HG03460 (cell line): ENCODE results near the gene ATP8B3.

ENCODE experiments used
- ATAC-seq: cut with Tn5 transposase; IDR thresholded peaks from one replicate; pipeline ENCODE4 v1.9.1; 2021; ENCODE audit not compliant: unreplicated experiment

The ATP8B3 gene

GRCh38 chr19:1748115-1748872 is 63.8 kb downstream of the ATP8B3 start:
- no peak for ATAC-seq

DNA sequence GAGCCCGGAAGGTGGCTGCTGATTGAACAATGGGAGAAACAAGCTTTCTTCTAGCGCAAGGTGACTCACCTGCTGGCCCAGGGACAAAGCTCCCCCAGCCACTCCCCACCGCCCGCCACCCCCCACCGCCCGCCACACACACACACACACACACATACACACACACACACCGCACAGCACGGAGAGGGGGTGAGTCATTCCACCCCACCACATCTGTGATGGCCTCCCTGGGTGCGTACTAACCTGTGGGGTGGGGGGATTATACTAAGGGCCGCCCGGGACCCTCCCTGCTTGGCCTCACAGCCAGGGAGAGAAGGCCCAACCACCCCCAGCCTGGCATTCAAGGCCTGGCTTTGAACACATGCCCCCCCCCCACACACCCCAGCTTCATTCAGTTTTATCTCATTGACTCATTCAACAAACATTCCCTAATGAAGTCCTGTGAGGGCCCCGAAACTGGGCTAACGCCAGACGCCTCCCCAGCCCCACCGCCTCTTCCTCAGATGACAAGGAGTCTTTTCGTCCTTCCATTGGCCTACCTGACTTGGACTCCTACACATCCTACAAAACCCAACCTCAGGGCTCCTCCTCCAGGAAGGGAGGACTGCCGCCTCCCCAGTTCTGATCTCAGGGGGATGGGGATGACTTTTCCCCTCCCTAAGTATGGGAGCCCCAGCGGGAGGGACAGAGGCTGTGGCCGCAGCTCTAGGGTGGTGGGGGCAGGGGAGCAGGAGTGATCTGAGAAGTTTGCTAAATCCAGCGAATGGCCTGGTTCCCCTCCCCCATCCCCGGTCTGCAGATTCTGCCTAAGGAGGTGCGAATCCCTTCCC is 64.6 kb downstream of the ATP8B3 start:
- ATAC-seq = no peak

GRCh38 chr19:1746401-1747284 is 65.4 kb downstream of the ATP8B3 start:
- ATAC-seq = no peak

DNA sequence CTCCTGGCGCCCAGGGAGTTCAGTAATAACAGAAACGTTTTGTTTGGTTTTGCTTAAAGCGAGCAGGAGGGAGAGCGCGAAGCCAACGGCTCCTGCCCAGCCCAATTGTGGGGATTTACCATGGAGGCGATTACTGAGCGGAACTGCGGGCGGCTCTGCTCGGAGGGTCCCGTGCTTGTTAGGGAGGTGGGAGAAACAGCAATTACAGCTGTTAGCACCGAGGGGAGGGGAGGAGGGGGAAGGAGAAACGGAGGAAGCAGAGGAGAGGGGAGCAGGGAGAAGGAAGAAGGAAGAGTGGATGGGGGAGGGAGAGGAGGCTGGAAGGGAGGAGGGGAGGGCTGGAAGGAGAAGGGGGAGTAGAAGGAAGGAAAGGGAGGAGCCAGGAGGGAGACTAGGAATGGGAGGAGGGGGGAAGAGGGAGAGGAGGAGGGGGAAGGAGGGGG is 66.5 kb downstream of the ATP8B3 start:
- no peak for ATAC-seq

GRCh38 chr19:1744822-1745563 is 67.1 kb downstream of the ATP8B3 start:
- ATAC-seq = no peak

- no peak for ATAC-seq
Measured at GRCh38 chr19:1744133-1744665, 67.9 kb downstream of the ATP8B3 start.

DNA sequence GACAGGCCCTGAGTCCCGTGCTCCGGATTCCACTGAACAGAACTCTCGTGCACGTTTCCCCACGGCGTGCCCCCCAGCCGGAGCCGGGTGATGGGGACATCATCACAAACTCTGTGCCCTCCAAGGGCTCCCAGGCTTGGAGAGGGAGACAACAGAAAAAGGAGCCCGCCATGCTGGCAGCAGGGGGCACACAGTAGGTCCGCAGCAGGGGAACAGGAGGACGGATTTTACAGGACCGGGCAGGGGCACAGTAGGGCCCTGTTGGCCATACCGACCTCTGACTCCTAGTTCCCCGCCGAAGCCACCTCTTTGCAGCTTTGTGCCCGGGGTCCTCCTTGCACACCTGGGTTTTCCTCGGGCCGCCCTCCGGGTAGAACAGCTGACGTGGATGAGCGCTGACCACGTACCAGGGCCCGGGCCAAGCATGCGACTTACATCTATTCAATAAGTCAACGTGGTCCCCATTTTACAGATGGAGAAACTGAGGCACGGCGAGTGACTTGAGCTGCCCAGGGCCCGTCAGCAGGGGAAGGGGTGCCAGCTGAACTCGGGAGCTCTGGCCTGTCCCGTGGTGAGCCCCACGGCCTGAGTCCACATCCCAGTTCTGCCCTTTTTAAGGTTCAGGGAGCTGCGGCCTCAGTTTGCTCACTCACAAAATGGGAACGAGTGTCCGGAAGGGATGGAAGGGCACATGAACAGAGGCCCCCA is 68.9 kb downstream of the ATP8B3 start:
- ATAC-seq = no peak

DNA sequence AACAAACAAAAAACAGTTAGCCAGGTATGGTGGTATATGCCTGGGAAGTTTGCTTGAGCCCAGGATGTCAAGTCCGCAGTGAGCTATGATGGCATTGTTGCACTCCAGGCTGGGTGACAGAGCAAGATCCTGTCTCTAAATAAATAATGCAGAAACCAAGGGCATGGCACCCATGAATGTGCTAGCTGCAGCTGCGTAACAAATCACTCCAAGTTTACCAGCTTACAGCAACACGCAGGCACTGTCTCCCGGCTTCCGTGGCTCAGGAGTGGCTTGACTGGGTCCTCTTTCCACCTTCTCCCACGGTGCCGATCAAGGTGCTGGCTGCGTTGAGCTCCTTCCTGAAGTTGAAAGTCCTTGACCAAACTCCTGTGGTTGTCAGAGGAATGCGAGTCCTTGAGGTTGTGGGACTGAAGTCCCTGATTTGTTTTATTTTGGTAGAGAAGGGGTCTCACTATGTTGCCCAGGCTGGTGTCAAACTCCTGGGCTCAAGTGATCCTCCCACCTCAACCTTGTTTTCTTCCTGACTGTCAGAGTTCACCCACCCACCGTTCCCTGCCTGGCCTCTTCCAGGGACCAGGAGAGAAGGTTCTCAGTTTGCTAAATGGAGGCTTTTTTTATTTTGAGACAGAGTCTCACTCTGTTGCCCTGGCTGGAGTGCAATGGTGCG is 72.0 kb downstream of the ATP8B3 start:
- no peak for ATAC-seq

DNA sequence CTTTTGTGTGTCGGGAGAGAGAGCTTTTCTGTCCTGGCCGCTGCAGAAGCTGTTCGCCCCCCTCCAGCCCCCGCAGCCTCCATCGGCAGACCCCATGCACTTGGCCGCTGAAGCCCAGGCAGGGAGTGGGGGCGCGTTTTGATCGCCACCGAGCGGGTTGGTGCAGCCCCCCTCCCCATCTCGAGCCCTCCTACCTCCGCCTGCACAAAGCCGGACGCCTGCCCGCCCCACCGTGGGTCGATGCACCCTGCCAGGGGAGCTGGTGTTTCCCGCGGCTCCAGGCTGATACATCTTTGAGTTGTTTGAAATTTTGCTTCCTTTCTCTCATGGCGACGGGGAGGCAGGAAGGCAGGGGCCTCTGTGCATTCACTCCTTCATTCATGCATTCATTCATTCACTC is 75.1 kb downstream of the ATP8B3 start:
- no peak for ATAC-seq

- ATAC-seq = no peak
Measured at GRCh38 chr19:1736280-1736679, 75.8 kb downstream of the ATP8B3 start.

DNA sequence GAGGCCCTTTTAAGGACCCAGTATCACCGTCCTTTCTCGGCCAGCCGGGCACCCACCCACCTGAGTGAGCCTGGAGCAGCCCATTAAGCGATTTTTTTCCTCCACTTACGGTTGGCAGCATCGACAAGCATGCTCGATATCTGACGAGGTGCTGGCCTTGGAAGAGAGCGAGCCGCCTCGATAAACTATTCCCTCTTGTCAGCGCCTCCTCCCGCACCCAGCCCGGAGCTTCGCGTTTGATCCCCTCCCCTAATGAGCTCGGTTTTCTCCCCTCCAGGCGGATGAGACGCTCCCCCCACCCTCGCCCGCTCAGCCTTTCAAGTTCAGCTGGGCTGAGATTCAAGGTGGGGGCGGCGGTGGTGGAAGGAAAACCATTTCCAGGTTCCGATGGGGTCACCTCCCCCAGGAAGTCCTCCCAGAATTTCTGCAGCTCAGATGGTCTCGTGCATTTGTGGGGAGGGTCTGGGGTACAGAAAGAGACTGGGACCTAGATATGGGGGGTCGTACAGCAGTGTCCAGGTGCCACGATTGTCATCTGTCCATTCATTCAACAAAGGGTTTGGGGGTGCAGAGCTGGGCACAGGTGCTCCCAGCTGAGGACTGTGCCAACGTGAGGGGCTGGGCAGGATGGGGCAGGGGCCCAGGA is 77.6 kb downstream of the ATP8B3 start:
- ATAC-seq = no peak
